GM10847 (cell line): ENCODE results near the gene TOMM7.

ENCODE experiments used
- POLR2A ChIP-seq: IDR thresholded peaks from 2 replicates; pipeline ENCODE4 v1.6.1; 2011; ENCODE audit not compliant: insufficient read length; ENCODE audit errors: extremely low read depth

TOMM7 gene

GRCh38 chr7:22833957-22834356, 11.3 kb upstream of the TOMM7 start:
- TF ChIP-seq POLR2A, result no peak

- no peak for TF ChIP-seq POLR2A
These were observed 10.6 kb upstream of the TOMM7 start for GRCh38 chr7:22833113-22833855.

DNA sequence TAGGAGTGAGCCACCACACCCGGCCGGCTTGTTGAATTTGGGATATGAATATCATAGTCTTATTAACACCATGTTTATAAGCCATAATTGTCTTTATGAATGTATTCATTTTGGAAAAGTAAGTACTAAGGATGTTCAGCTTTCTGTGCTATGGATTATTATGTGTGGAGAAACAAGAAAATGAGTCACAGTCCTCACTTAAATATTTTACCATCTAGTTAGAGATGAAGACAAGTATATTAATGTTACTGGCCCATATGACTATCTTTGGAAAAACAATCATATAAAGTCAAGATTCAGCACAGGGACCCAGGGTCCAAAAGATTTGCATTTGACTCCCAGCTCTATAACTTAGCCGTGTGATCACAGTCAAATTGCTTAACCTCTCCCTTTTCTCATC, 9.8 kb upstream of the TOMM7 start:
- no peak for TF ChIP-seq POLR2A

DNA sequence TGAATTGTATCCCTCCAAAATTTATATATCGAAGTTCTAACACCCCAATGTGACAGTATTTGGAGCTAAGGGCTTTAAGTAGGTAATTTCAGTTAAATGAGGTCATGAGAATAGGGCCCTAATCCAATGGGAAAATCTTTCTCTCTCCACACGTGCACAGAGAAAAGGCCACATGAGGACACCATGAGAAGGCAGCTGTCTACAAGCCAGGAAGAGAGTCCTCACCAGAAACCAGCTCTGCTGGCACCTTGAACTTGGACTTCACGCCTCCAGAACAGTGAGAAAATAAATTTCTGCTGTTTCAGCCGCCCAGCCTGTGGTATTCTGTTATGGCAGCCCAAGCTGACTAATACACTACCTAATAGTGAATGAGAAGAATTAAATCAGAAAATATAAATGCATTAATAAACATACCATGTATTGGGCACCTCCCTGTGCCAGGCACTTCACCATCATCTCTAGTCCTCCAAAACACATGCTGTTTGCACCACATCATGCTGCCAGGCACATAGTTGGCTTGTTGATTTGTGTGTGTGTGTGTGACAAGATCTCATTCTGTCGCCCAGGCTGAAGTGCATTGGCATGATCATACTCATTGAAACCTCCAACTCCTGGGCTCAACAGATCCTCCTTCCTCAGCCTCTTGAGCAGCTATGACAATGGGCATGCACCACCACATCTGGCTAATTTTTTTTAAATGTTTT, 9.1 kb upstream of the TOMM7 start:
- TF ChIP-seq POLR2A, result no peak

DNA sequence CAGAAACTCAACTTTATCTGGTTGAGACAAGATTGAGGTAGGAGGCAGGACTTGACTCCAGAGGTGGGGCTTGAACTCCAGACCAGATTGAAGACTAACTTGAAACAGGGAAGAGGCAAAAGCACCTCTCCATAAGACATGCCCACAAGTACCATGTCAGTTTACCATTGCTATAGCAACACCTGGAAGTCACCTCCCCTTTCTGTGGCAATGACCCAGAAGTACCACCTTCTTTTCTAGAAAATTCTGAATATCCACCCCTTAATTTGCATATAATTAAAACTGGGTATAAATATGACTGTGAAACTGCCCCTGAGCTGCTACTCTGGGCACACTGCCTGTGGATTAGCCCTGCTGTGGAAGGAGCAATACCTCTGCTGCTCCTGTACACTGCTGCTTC, 4.9 kb upstream of the TOMM7 start:
- TF ChIP-seq POLR2A, result no peak

GRCh38 chr7:22826593-22826992, 3.9 kb upstream of the TOMM7 start:
- TF ChIP-seq POLR2A, result no peak

- TF ChIP-seq POLR2A, result no peak
These were observed 2.1 kb upstream of the TOMM7 start for GRCh38 chr7:22824760-22825159.

DNA sequence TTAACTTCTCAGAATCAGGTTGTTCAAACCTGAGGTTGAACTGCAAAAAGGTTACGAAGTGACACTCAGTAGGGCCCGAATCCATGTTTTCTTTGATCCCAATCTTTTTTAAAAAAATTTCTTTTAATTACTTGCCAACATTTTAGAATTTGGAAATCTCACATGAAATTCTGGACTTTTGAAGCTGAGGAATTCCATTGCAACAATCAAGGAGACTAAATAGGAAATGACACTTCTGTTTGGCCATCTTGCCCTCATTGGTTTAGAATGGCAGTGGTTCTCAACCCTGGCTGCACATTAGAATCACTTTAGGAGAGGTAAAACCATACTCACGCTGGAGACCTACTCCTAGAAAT, 471 bp upstream of the TOMM7 start:
- no peak for TF ChIP-seq POLR2A

DNA sequence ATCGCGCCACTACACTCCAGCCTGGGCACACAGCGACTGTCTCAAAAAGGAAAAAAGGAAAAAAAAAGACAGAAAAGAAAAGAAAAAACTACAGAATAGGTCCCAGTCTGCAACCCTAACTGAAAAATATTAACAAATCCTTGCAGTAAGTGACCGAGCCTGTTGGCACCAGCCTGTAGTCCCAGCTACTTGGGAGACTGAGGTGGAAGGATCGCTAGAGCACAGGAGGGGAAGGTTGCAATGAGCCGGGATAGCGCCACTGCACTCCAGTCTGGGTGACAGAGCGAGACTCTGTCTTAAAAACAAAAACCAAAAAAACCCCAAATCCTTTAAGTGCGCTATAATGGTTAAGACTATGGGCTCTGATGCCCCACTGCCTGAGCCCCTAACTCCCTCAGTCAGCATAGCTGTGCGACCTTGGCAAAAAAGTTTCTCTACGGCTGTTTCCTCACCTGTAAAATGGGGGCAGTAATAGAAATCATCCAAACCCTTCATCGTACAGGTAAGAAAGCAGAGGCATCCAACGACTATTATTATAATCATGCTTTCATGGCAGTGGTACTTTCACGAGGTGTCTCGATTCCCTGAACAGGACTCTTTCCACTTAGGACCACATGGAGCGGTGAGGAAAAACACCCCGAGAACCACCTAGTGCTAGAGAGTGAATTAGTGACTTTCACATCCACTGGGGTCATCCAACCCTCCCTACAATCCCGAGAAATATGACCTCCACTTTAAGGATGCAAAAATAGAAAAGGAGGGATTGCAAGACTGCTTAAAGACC, 755 bp downstream of the TOMM7 start:
- no peak for TF ChIP-seq POLR2A

DNA sequence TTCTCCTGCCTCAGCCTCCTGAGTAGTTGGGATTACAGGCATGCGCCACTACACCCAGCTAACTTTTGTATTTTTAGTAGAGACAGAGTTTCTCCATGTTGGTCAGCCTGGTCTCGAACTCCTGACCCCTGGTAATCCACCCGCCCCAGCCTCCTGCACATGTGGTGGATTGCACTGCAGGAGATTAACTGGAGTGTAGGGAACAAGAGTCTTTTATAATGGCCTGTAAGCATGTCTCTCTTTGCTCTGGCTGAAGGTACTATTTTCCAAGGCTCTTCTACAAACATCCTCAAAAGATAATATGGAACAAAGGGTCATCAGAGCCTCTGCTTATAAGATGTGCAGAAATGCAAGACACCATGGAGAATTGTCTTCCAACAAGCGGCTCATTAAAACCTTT, 3.2 kb downstream of the TOMM7 start:
- TF ChIP-seq POLR2A, result no peak

- no peak for TF ChIP-seq POLR2A
These were observed 8.1 kb downstream of the TOMM7 start for GRCh38 chr7:22814261-22815208.

- no peak for TF ChIP-seq POLR2A
These were observed 10.3 kb downstream of the TOMM7 start for GRCh38 chr7:22812353-22812752.

DNA sequence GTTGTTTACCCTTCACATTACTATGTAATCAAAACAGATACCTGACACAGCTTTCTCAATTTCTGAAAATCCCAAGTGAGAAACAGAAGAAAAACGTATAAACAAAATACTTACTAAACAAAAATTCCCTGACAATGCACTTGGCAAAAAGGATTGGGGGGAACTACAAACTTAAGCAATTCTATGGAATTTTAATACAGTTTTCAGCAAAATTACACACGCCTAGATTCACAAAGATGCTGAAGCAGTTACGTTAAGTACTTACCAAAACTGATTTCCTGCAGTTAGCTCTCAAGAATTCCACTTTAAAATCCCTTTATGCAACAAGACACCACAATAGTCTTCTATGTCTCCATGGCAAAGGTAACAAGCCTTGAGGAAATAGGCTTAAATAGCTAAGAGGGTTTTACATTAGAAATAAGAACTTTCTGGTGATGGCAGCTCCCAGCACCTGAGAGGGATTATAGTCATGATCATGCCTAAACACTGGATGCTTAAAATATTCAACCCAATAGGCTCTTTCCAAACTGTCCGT, 10.8 kb downstream of the TOMM7 start:
- no peak for TF ChIP-seq POLR2A

DNA sequence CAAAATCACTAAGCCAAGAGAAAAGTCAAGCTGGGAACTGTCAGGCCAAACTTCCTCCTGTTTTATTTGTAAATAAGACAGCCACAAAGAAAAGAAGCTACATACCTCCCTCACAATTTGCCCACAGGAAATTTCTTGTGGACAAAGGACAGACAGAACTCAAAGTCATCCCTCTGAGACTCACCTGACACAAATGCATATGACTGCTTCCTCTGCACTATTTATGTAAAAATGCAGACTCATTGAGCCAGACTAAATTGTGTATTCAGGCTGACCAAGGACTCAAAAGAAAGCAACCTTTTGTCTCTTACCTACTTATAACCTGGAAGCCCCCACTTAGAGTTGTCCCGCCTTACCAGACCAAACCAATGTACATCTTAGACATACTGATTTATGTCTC, 11.8 kb downstream of the TOMM7 start:
- no peak for TF ChIP-seq POLR2A

DNA sequence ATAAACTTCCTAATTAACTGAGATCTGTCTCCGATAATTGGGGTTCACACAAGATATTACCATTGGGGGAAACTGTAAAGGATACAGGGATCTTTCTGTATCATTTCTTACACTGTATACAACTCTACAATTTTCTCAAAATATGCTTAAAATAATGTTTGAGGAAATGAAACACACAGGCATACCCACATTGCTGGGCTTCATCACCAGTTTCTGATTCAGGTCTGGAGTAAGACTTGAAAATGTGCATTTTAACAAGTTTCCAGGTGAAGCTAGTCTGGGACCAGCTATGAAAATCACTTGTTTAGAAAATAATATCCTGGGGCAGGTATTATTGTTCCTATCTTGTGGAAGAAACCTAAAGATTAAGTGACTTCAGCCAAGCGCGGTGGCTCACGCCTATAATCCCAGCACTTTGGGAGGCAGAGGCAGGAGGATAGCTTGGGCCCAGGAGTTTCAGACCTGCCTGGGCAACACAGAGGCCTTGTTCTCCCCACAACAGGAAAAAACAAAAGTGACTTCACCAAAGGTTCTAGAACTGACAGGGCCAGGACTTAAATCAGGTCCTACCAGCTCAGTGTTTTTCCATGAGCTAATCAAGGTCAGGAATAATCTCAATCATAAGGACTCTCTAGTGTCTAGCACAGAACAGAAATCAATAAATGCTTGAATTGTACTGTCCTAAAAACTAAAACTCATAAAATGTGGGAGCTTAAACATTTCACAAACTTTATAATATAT, 12.6 kb downstream of the TOMM7 start:
- no peak for TF ChIP-seq POLR2A

GRCh38 chr7:22808140-22808539, 14.5 kb downstream of the TOMM7 start:
- TF ChIP-seq POLR2A, result no peak
